D721Med (cell line): Measurements from ENCODE around the gene KCNJ1.

Source experiments
- DNase-seq: peaks from one replicate; pipeline ENCODE4 v3.0.0; 2011; ENCODE audit warnings: low spot score; ENCODE audit not compliant: insufficient read length
- FAIRE-seq: peaks from 2 replicates; lab custom pipeline; 2011; peaks lifted over from hg19 to GRCh38; lab: Jason Lieb, UNC
- CTCF ChIP-seq: IDR thresholded peaks from 2 replicates; pipeline ENCODE4 v1.5.1; 2012; ENCODE audit warnings: mild to moderate bottlenecking, control low read depth; ENCODE audit not compliant: insufficient read depth; ENCODE audit errors: missing control alignments

KCNJ1 gene

GRCh38 chr11:128840783-128841182, 26.3 kb downstream of the KCNJ1 start:
- TF ChIP-seq CTCF, result no peak
- no peak for FAIRE-seq

GRCh38 chr11:128840137-128840536, 27.0 kb downstream of the KCNJ1 start:
- FAIRE-seq (no peak), DNase-seq (no peak)
- TF ChIP-seq CTCF, result no peak

More at GRCh38 chr11:128840783-128841182, 26.3 kb downstream of the KCNJ1 start:
- no peak for DNase-seq

GRCh38 chr11:128839081-128839480, 28.0 kb downstream of the KCNJ1 start:
- DNase-seq (no peak), FAIRE-seq (no peak)
- no peak for TF ChIP-seq CTCF

GRCh38 chr11:128837627-128838026, 29.5 kb downstream of the KCNJ1 start:
- no peak for FAIRE-seq
- TF ChIP-seq CTCF, result no peak
- no peak for DNase-seq

- FAIRE-seq (no peak), DNase-seq (no peak)
- TF ChIP-seq CTCF, result no peak
These were observed 31.2 kb downstream of the KCNJ1 start for GRCh38 chr11:128835741-128836430.

GRCh38 chr11:128834157-128834556, 32.9 kb downstream of the KCNJ1 start:
- FAIRE-seq, result no peak
- no peak for TF ChIP-seq CTCF
- no peak for DNase-seq

- no peak for TF ChIP-seq CTCF
- no peak for FAIRE-seq
- no peak for DNase-seq
These were observed 35.0 kb downstream of the KCNJ1 start for GRCh38 chr11:128832121-128832497.
